Activated CD4-positive, alpha-beta T cell treated with anti-CD3 and anti-CD28 coated beads, Interleukin-2, amount 10 ng/mL, durations not matched to agents 24 days and 14 days (primary cell): Measurements from ENCODE around the gene OSBPL6. TPM values are rescaled to one million over a fixed set of nuclear protein-coding genes. Genes with fewer than 3 reads are reported as not detected.
"Not testable (repeated sequence)": the region's sequence is repeated elsewhere in the genome, so short reads cannot be mapped to it uniquely, and the experiment has no call there.

Experiments
- DNase-seq: peaks from one replicate; pipeline ENCODE4 v3.0.0; 2022
- H3K27ac Mint-ChIP-seq: one replicate; pipeline ENCODE4 v1.8.0; 2022; ENCODE audit warnings: mild to moderate bottlenecking, mixed read lengths
- H3K27me3 Mint-ChIP-seq: one replicate; pipeline ENCODE4 v1.8.0; 2022; ENCODE audit warnings: mixed read lengths
- H3K36me3 Mint-ChIP-seq: one replicate; pipeline ENCODE4 v1.8.0; 2022; ENCODE audit warnings: low read depth, mild to moderate bottlenecking, mixed read lengths
- H3K4me1 Mint-ChIP-seq: one replicate; pipeline ENCODE4 v1.8.0; 2021; ENCODE audit warnings: mixed read lengths
- H3K4me3 Mint-ChIP-seq: one replicate; pipeline ENCODE4 v1.8.0; 2022; ENCODE audit warnings: mild to moderate bottlenecking, moderate library complexity, mixed read lengths
- H3K9me3 Mint-ChIP-seq: one replicate; pipeline ENCODE4 v1.8.0; 2021; ENCODE audit warnings: mixed read lengths
- intact Hi-C: fragments of 100-400 bp; cut with micrococcal nuclease; formaldehyde crosslinking; loops from one replicate; pipeline ENCODE4 v1.15.1; 2023
- total RNA-seq: library from RNA; stranded (reverse); gene quantifications from 2 replicates; pipeline ENCODE4 v1.2.3, GENCODE V29; 2022

Gene OSBPL6
- total RNA-seq, 1 donor from 2014 or later: 1.1 TPM

- Mint-ChIP-seq H3K36me3 (no peaks in the 10 kb centered on the region), H3K27me3 (peaks cover 3% of the 10 kb centered on the region), H3K4me3 (peak overlapping the region; percentile 97), H3K4me1 (peaks cover 35% of the 10 kb centered on the region), H3K27ac (peak overlapping the region; percentile 99), H3K9me3 (no peaks in the 10 kb centered on the region)
- peak; percentile 94 for DNase-seq
- intact Hi-C loops: loop anchor here (1.0 to 10.0 kb wide), 4 partner anchors 108 to 850 kb away; partner anchors contain the start of genes OSBPL6, RBM45 and SESTD1
Observed at GRCh38 chr2:178414266-178415247, 220.2 kb downstream of the OSBPL6 start.

- intact Hi-C loops: loop anchor here (1.0 to 10.0 kb wide), 4 partner anchors 110 to 849 kb away; partner anchors contain the start of genes OSBPL6, RBM45 and SESTD1
- peaks cover 3% of the 10 kb centered on the region for H3K36me3 Mint-ChIP-seq
- H3K4me1 Mint-ChIP-seq: peaks cover 37% of the 10 kb centered on the region
- H3K9me3 Mint-ChIP-seq: no peaks in the 10 kb centered on the region
- no peaks in the 10 kb centered on the region for H3K27me3 Mint-ChIP-seq
- H3K27ac Mint-ChIP-seq: no peak overlapping the region
- DNase-seq: no peak
- no peak overlapping the region for H3K4me3 Mint-ChIP-seq
Observed at GRCh38 chr2:178415979-178416378, 221.7 kb downstream of the OSBPL6 start.

- no peak for DNase-seq
- no peaks in the 10 kb centered on the region for H3K9me3 Mint-ChIP-seq
- peaks cover 12% of the 10 kb centered on the region for H3K36me3 Mint-ChIP-seq
- H3K27ac Mint-ChIP-seq: no peak overlapping the region
- H3K27me3 Mint-ChIP-seq: no peaks in the 10 kb centered on the region
- H3K4me1 Mint-ChIP-seq: peaks cover 34% of the 10 kb centered on the region
- no peak overlapping the region for H3K4me3 Mint-ChIP-seq
- intact Hi-C loops: loop anchor here (10.0 kb wide), 1 partner anchor 847 kb away; the partner anchor contains the start of gene SESTD1
Observed at GRCh38 chr2:178417916-178418315, 223.6 kb downstream of the OSBPL6 start.

- intact Hi-C loops: loop anchor here (10.0 kb wide), 1 partner anchor 846 kb away; the partner anchor contains the start of gene SESTD1
- Mint-ChIP-seq H3K4me3 (no peak overlapping the region), H3K4me1 (peaks cover 29% of the 10 kb centered on the region), H3K27me3 (no peaks in the 10 kb centered on the region), H3K27ac (no peak overlapping the region), H3K36me3 (peaks cover 13% of the 10 kb centered on the region), H3K9me3 (no peaks in the 10 kb centered on the region)
- DNase-seq: no peak
Observed at GRCh38 chr2:178418426-178418825, 224.1 kb downstream of the OSBPL6 start.

- peaks cover 13% of the 10 kb centered on the region for H3K36me3 Mint-ChIP-seq
- no peaks in the 10 kb centered on the region for H3K27me3 Mint-ChIP-seq
- DNase-seq: no peak
- intact Hi-C loops: loop anchor here (10.0 kb wide), 1 partner anchor 846 kb away; the partner anchor contains the start of gene SESTD1
- H3K27ac Mint-ChIP-seq: no peak overlapping the region
- H3K9me3 Mint-ChIP-seq: no peaks in the 10 kb centered on the region
- H3K4me3 Mint-ChIP-seq: no peak overlapping the region
- peaks cover 28% of the 10 kb centered on the region for H3K4me1 Mint-ChIP-seq
Observed at GRCh38 chr2:178419123-178419522, 224.8 kb downstream of the OSBPL6 start.

- no peaks in the 10 kb centered on the region for H3K27me3 Mint-ChIP-seq
- H3K9me3 Mint-ChIP-seq: no peaks in the 10 kb centered on the region
- no peak overlapping the region for H3K27ac Mint-ChIP-seq
- no peak overlapping the region for H3K4me3 Mint-ChIP-seq
- H3K36me3 Mint-ChIP-seq: peaks cover 26% of the 10 kb centered on the region
- peaks cover 21% of the 10 kb centered on the region for H3K4me1 Mint-ChIP-seq
- intact Hi-C loops: no loop called here
- no peak for DNase-seq
Observed at GRCh38 chr2:178420463-178420999, 226.2 kb downstream of the OSBPL6 start.

- intact Hi-C loops: no loop called here
- Mint-ChIP-seq H3K4me1 (peaks cover 14% of the 10 kb centered on the region), H3K4me3 (no peak overlapping the region), H3K36me3 (peaks cover 40% of the 10 kb centered on the region), H3K27ac (no peak overlapping the region), H3K27me3 (no peaks in the 10 kb centered on the region), H3K9me3 (peaks cover 5% of the 10 kb centered on the region)
- DNase-seq: peak; percentile 43
Observed at GRCh38 chr2:178422097-178422496, 227.8 kb downstream of the OSBPL6 start.

GRCh38 chr2:178423746-178424145 lies 229.4 kb downstream of the OSBPL6 start:
- intact Hi-C loops, H3K27ac Mint-ChIP-seq, H3K9me3 Mint-ChIP-seq, H3K27me3 Mint-ChIP-seq, DNase-seq, H3K4me3 Mint-ChIP-seq: not testable (repeated sequence)
- peaks cover 54% of the 10 kb centered on the region for H3K36me3 Mint-ChIP-seq
- peaks cover 14% of the 10 kb centered on the region for H3K4me1 Mint-ChIP-seq

- intact Hi-C loops: no loop called here
- no peaks in the 10 kb centered on the region for H3K27me3 Mint-ChIP-seq
- H3K27ac Mint-ChIP-seq: no peak overlapping the region
- no peak overlapping the region for H3K4me3 Mint-ChIP-seq
- H3K9me3 Mint-ChIP-seq: peaks cover 5% of the 10 kb centered on the region
- peaks cover 10% of the 10 kb centered on the region for H3K4me1 Mint-ChIP-seq
- no peak for DNase-seq
- H3K36me3 Mint-ChIP-seq: peaks cover 66% of the 10 kb centered on the region
Observed at GRCh38 chr2:178425255-178425827, 231.0 kb downstream of the OSBPL6 start.

- Mint-ChIP-seq H3K4me1 (peaks cover 6% of the 10 kb centered on the region), H3K36me3 (peaks cover 66% of the 10 kb centered on the region), H3K9me3 (peaks cover 5% of the 10 kb centered on the region), H3K27ac (no peak overlapping the region), H3K27me3 (no peaks in the 10 kb centered on the region), H3K4me3 (no peak overlapping the region)
- peak; percentile 51 for DNase-seq
- intact Hi-C loops: no loop called here
Observed at GRCh38 chr2:178426388-178426787, 232.1 kb downstream of the OSBPL6 start.

GRCh38 chr2:178427458-178427857 lies 233.1 kb downstream of the OSBPL6 start:
- DNase-seq: no peak
- Mint-ChIP-seq H3K27me3 (peaks cover 3% of the 10 kb centered on the region), H3K9me3 (peaks cover 5% of the 10 kb centered on the region), H3K4me3 (no peak overlapping the region), H3K4me1 (peaks cover 6% of the 10 kb centered on the region), H3K27ac (no peak overlapping the region), H3K36me3 (peaks cover 71% of the 10 kb centered on the region)
- intact Hi-C loops: no loop called here

- peaks cover 67% of the 10 kb centered on the region for H3K36me3 Mint-ChIP-seq
- H3K27me3 Mint-ChIP-seq: peaks cover 3% of the 10 kb centered on the region
- H3K9me3 Mint-ChIP-seq: peaks cover 5% of the 10 kb centered on the region
- peaks cover 6% of the 10 kb centered on the region for H3K4me1 Mint-ChIP-seq
- no peak overlapping the region for H3K4me3 Mint-ChIP-seq
- no peak overlapping the region for H3K27ac Mint-ChIP-seq
- DNase-seq: no peak
- intact Hi-C loops: loop anchor here (2.0 kb wide), 1 partner anchor 16 kb away; no protein-coding TSS in a partner anchor
Observed at GRCh38 chr2:178428396-178428806, 234.1 kb downstream of the OSBPL6 start.

- no peak for DNase-seq
- intact Hi-C loops: loop anchor here (2.0 kb wide), 1 partner anchor 15 kb away; no protein-coding TSS in a partner anchor
- Mint-ChIP-seq H3K36me3 (peaks cover 70% of the 10 kb centered on the region), H3K27ac (no peak overlapping the region), H3K4me1 (peaks cover 6% of the 10 kb centered on the region), H3K27me3 (peaks cover 3% of the 10 kb centered on the region), H3K9me3 (peaks cover 5% of the 10 kb centered on the region), H3K4me3 (no peak overlapping the region)
Observed at GRCh38 chr2:178429336-178429735, 235.0 kb downstream of the OSBPL6 start.
